Measurements from ENCODE around the gene QARS1.

QARS1 gene

GRCh38 chr3:49124991-49125670, 20.6 kb upstream of the QARS1 start:
- TF ChIP-seq, protein P1, sequence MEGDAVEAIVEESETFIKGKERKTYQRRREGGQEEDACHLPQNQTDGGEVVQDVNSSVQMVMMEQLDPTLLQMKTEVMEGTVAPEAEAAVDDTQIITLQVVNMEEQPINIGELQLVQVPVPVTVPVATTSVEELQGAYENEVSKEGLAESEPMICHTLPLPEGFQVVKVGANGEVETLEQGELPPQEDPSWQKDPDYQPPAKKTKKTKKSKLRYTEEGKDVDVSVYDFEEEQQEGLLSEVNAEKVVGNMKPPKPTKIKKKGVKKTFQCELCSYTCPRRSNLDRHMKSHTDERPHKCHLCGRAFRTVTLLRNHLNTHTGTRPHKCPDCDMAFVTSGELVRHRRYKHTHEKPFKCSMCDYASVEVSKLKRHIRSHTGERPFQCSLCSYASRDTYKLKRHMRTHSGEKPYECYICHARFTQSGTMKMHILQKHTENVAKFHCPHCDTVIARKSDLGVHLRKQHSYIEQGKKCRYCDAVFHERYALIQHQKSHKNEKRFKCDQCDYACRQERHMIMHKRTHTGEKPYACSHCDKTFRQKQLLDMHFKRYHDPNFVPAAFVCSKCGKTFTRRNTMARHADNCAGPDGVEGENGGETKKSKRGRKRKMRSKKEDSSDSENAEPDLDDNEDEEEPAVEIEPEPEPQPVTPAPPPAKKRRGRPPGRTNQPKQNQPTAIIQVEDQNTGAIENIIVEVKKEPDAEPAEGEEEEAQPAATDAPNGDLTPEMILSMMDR (IDR thresholded peaks at IDR 0.05; ENCODE audit: low read length, missing control alignments) = no peak
- no peak for DNase-seq (ENCODE audit: low read depth)
- no peak overlapping the region for H3K4me3 ChIP-seq (replicated peaks; ENCODE audit: low read depth, low read length)

DNA sequence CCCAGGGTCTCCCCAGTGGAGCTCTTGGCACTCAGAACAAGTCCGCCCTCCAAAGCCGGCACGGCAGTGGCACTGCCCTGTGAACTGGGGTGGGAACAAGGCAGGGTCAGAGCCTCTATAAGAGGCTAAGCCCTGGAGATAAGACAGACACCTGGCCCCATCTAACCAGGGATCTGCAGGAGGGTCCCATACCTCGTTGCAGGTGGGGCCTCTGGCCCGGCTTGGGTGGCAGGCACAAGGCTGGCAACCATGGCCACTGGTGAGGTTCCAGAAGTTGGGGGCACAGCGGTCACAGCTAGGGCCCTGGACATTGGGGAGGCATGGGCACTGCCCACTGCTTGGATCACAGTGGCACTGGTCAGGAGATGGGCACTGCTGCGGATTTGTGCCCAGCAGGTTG, 19.6 kb upstream of the QARS1 start:
- no peak overlapping the region for H3K4me3 ChIP-seq (replicated peaks; ENCODE audit: low read depth, low read length)
- TF ChIP-seq, protein P1 (IDR thresholded peaks at IDR 0.05; ENCODE audit: low read length, missing control alignments) = no peak
- DNase-seq (ENCODE audit: low read depth) = no peak

DNA sequence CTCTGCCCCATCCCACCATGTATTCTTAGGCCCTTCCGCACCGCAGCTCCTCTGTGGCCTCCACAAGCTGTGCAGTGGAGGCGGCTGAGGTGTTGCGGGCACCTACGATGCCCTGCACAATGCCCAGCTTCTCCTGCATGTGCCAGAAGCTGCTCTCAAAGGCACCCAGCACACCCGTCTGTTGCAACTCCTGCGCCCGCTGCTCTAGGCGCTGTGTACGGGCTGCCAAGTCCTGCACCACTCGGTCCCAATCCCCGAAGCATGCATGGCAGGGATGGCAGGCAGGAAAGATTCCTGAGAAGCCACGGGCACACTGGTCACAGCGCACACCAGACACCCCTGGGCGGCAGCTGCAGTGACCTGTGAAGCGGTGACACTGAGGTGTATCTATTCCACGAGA, 19.1 kb upstream of the QARS1 start:
- TF ChIP-seq, protein P1 (IDR thresholded peaks at IDR 0.05; ENCODE audit: low read length, missing control alignments) = no peak
- H3K4me3 ChIP-seq (replicated peaks; ENCODE audit: low read depth, low read length) = no peak overlapping the region
- no peak for DNase-seq (ENCODE audit: low read depth)

DNA sequence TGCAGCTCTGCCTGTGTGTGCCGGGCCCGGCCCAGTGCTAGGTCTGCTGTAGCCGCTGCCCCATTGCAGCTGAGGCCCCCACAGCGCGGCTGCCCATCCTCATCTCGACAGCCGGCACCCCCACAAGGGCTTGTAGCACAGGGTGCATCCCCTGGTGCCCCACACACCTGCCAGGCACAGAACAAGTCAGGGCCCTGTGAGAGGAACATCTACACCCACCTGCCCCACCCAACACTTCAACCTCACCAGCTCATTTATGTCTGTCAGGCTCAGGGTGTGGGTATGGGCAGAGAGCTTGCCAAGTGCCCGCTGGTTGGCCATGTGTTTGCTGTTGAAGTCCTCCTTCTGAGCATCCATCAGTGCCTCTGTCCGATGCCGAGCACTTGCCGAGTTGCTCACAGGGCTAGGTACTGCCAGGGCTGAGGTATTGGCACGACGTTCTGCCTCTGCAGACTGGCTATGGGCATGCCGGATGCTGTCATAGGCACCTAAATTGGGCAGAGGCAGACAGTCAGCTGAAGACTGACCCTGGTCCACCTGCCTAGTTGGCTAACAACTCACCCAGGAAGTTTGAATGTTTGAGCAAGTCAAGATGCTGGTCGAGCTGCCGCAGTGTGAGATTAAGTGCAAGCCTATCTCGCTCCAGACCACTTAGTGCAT, 18.5 kb upstream of the QARS1 start:
- TF ChIP-seq, protein P1 (IDR thresholded peaks at IDR 0.05; ENCODE audit: low read length, missing control alignments) = no peak
- H3K4me3 ChIP-seq (replicated peaks; ENCODE audit: low read depth, low read length) = no peak overlapping the region
- DNase-seq (ENCODE audit: low read depth) = no peak

- H3K4me3 ChIP-seq (replicated peaks; ENCODE audit: low read depth, low read length) = no peak overlapping the region
- DNase-seq (ENCODE audit: low read depth) = no peak
- TF ChIP-seq, protein P1 (IDR thresholded peaks at IDR 0.05; ENCODE audit: low read length, missing control alignments) = no peak
Observed at GRCh38 chr3:49122451-49122850, 17.9 kb upstream of the QARS1 start.

GRCh38 chr3:49122022-49122421, 17.5 kb upstream of the QARS1 start:
- TF ChIP-seq, protein P1 (IDR thresholded peaks at IDR 0.05; ENCODE audit: low read length, missing control alignments) = no peak
- H3K4me3 ChIP-seq (replicated peaks; ENCODE audit: low read depth, low read length) = no peak overlapping the region
- no peak for DNase-seq (ENCODE audit: low read depth)
